ENCODE measurements around the gene WDR37. TPM values are rescaled to one million over a fixed set of nuclear protein-coding genes. Genes with fewer than 3 reads are reported as not detected.

Gene WDR37
- total and polyA plus RNA-seq, 2 donors from 2014 or later = 6.0 to 23.5 TPM

GRCh38 chr10:1123972-1124371 lies 67.8 kb downstream of the WDR37 start:
- H3K9ac ChIP-seq (ENCODE audit: low read length in 3 of 3) = no peak overlapping the region
- no peaks in the 10 kb centered on the region for H3K9me3 ChIP-seq (ENCODE audit: control insufficient read depth in 2 of 3, insufficient read depth in 1 of 3, low read length in 3 of 3)
- no peaks in the 10 kb centered on the region for H3K27me3 ChIP-seq (ENCODE audit: control insufficient read depth, insufficient read depth, low read length)
- no peak overlapping the region for H3K4me3 ChIP-seq (ENCODE audit: low read length in 3 of 3)
- DNase-seq (no peak), FAIRE-seq (no peak)
- no peaks in the 10 kb centered on the region for H3K4me1 ChIP-seq (ENCODE audit: control insufficient read depth in 2 of 3, insufficient read depth in 2 of 3, low read depth in 1 of 3, low read length in 3 of 3)
- H3K27ac ChIP-seq (ENCODE audit: low read depth in 2 of 2, low read length in 2 of 2) = no peak overlapping the region
- peaks cover 0 to 60% (median 24%) of the 10 kb centered on the region in 3 donors for H3K36me3 ChIP-seq (ENCODE audit: control insufficient read depth in 2 of 3, insufficient read depth in 3 of 3, low read length in 3 of 3)
- TF ChIP-seq CTCF (IDR thresholded peaks at IDR 0.05; ENCODE audit: borderline replicate concordance, extremely low read depth, insufficient read depth) = no peak
- intact Hi-C loops (cut with DNase I) = no loop called here

GRCh38 chr10:1124796-1125195 lies 68.6 kb downstream of the WDR37 start:
- Histone ChIP-seq H3K9me3 (ENCODE audit: control insufficient read depth in 2 of 3, insufficient read depth in 1 of 3, low read length in 3 of 3) (no peaks in the 10 kb centered on the region), H3K36me3 (ENCODE audit: control insufficient read depth in 2 of 3, insufficient read depth in 3 of 3, low read length in 3 of 3) (peaks cover 0 to 64% (median 26%) of the 10 kb centered on the region in 3 donors), H3K4me3 (ENCODE audit: low read length in 3 of 3) (no peak overlapping the region), H3K9ac (ENCODE audit: low read length in 3 of 3) (no peak overlapping the region), H3K27ac (ENCODE audit: low read depth in 2 of 2, low read length in 2 of 2) (no peak overlapping the region), H3K4me1 (ENCODE audit: control insufficient read depth in 2 of 3, insufficient read depth in 2 of 3, low read depth in 1 of 3, low read length in 3 of 3) (no peaks in the 10 kb centered on the region), H3K27me3 (ENCODE audit: control insufficient read depth, insufficient read depth, low read length) (no peaks in the 10 kb centered on the region)
- DNase-seq (no peak), FAIRE-seq (no peak)
- no peak for TF ChIP-seq CTCF (IDR thresholded peaks at IDR 0.05; ENCODE audit: borderline replicate concordance, extremely low read depth, insufficient read depth)
- intact Hi-C loops (cut with DNase I) = no loop called here

- Histone ChIP-seq H3K9ac (ENCODE audit: low read length in 3 of 3) (no peak overlapping the region), H3K27me3 (ENCODE audit: control insufficient read depth, insufficient read depth, low read length) (no peaks in the 10 kb centered on the region), H3K4me1 (ENCODE audit: control insufficient read depth in 2 of 3, insufficient read depth in 2 of 3, low read depth in 1 of 3, low read length in 3 of 3) (no peaks in the 10 kb centered on the region), H3K27ac (ENCODE audit: low read depth in 2 of 2, low read length in 2 of 2) (no peak overlapping the region), H3K4me3 (ENCODE audit: low read length in 3 of 3) (no peak overlapping the region), H3K36me3 (ENCODE audit: control insufficient read depth in 2 of 3, insufficient read depth in 3 of 3, low read length in 3 of 3) (peaks cover 0 to 57% (median 31%) of the 10 kb centered on the region in 3 donors), H3K9me3 (ENCODE audit: control insufficient read depth in 2 of 3, insufficient read depth in 1 of 3, low read length in 3 of 3) (no peaks in the 10 kb centered on the region)
- TF ChIP-seq CTCF (IDR thresholded peaks at IDR 0.05; ENCODE audit: borderline replicate concordance, extremely low read depth, insufficient read depth) = no peak
- DNase-seq = no peak
- intact Hi-C loops (cut with DNase I) = no loop called here
- no peak for FAIRE-seq
Observed at GRCh38 chr10:1126461-1126860, 70.3 kb downstream of the WDR37 start.

- Histone ChIP-seq H3K27ac (ENCODE audit: low read depth in 2 of 2, low read length in 2 of 2) (no peak overlapping the region), H3K36me3 (ENCODE audit: control insufficient read depth in 2 of 3, insufficient read depth in 3 of 3, low read length in 3 of 3) (peaks cover 0 to 45% (median 27%) of the 10 kb centered on the region in 3 donors), H3K27me3 (ENCODE audit: control insufficient read depth, insufficient read depth, low read length) (no peaks in the 10 kb centered on the region), H3K9me3 (ENCODE audit: control insufficient read depth in 2 of 3, insufficient read depth in 1 of 3, low read length in 3 of 3) (no peaks in the 10 kb centered on the region), H3K4me3 (ENCODE audit: low read length in 3 of 3) (no peak overlapping the region), H3K9ac (ENCODE audit: low read length in 3 of 3) (no peak overlapping the region), H3K4me1 (ENCODE audit: control insufficient read depth in 2 of 3, insufficient read depth in 2 of 3, low read depth in 1 of 3, low read length in 3 of 3) (no peaks in the 10 kb centered on the region)
- no peak for FAIRE-seq
- intact Hi-C loops (cut with DNase I) = no loop called here
- TF ChIP-seq CTCF (IDR thresholded peaks at IDR 0.05; ENCODE audit: borderline replicate concordance, extremely low read depth, insufficient read depth) = no peak
- no peak for DNase-seq
Observed at GRCh38 chr10:1127629-1128028, 71.4 kb downstream of the WDR37 start.

Measured in kidney (tissue), 14 donors.